GM12878 (cell line): Measurements from ENCODE around the gene BTNL8. TPM values are rescaled to one million over a fixed set of nuclear protein-coding genes. Genes with fewer than 3 reads are reported as not detected.

Source experiments
- ATF7 ChIP-seq: fragments of 450-650 bp; IDR thresholded peaks from 2 replicates; pipeline ENCODE4 v1.6.1; 2016; ENCODE audit warnings: low read depth, mild to moderate bottlenecking
- CBFB ChIP-seq: IDR thresholded peaks from 2 replicates; pipeline ENCODE4 v1.6.1; 2016; ENCODE audit warnings: antibody characterized with exemption, low read depth
- CEBPB ChIP-seq, 2 experiments: fragments of 150-350 bp in 1 of 2; IDR thresholded peaks; 2 replicates each; pipeline ENCODE4 v1.6.1; 2012 to 2014; ENCODE audit warnings: low read depth in 2 of 2, low read length in 2 of 2, borderline replicate concordance in 1 of 2, inconsistent platforms in 1 of 2
- CHD1 ChIP-seq: IDR thresholded peaks from 2 replicates; pipeline ENCODE4 v1.6.1; 2012; ENCODE audit warnings: low read depth, low read length, improper control_type of control experiment
- FOXM1 ChIP-seq: IDR thresholded peaks from 2 replicates; pipeline ENCODE4 v1.6.1; 2012; ENCODE audit warnings: low read depth, mild to moderate bottlenecking, inconsistent platforms, low read length, moderate library complexity
- IKZF1 ChIP-seq: fragments of 450-650 bp; conservative IDR thresholded peaks from 2 replicates; pipeline ENCODE4 v1.6.1; 2017; ENCODE audit warnings: antibody characterized with exemption, mild to moderate bottlenecking
- KLF5 ChIP-seq: fragments of 450-650 bp; IDR thresholded peaks from 2 replicates; pipeline ENCODE4 v1.6.1; 2014; ENCODE audit warnings: mild to moderate bottlenecking; ENCODE audit not compliant: partially characterized antibody
- POLR2AphosphoS2 ChIP-seq: IDR thresholded peaks from 2 replicates; pipeline ENCODE4 v1.6.1; 2011; ENCODE audit warnings: low read depth, mild to moderate bottlenecking, low read length, improper control_type of control experiment, moderate library complexity
- POU2F2 ChIP-seq: IDR thresholded peaks from 3 replicates; pipeline ENCODE4 v1.6.1; 2011; ENCODE audit warnings: low read depth, mild to moderate bottlenecking, low read length, borderline replicate concordance
- SIN3A ChIP-seq: IDR thresholded peaks from 2 replicates; pipeline ENCODE4 v1.6.1; 2012; ENCODE audit warnings: low read depth, low read length, improper control_type of control experiment
- SUZ12 ChIP-seq: fragments of 200-600 bp; sonication (generic); IDR thresholded peaks from one replicate; pipeline ENCODE4 v1.6.1; 2018; ENCODE audit warnings: antibody characterized with exemption, mild to moderate bottlenecking; ENCODE audit not compliant: unreplicated experiment
- TCF7 ChIP-seq: IDR thresholded peaks from 2 replicates; pipeline ENCODE4 v1.6.1; 2014; ENCODE audit warnings: antibody characterized with exemption, borderline replicate concordance
- ZNF274 ChIP-seq: IDR thresholded peaks from one replicate; pipeline ENCODE4 v1.8.0; 2011; ENCODE audit not compliant: insufficient read length, insufficient read depth
- polyA plus RNA-seq, 11 experiments: library from polyadenylated mRNA; depleted of rRNA in 4 of 11; unstranded in 6 of 11; stranded (reverse) in 5 of 11; fragments of >200 nt; fragmentation: Nextera tagmentation in 4 of 11; fragmentation: Illumina TruSeq in 1 of 11; extraction: Ambion mirVana in 4 of 11; extraction: Trizol in 1 of 11; gene quantifications; 1 replicate in 1 of 11; 2 replicates in 10 of 11; pipeline versions ENCODE4 v1.2.1 to v1.2.3, GENCODE V29; 2011 to 2016; ENCODE audit warnings: inconsistent platforms in 2 of 11, missing spikeins in 2 of 11, low read depth in 1 of 11
- total RNA-seq, 4 experiments: library from RNA; depleted of rRNA in 3 of 4; stranded (reverse); fragments of >200 nt in 3 of 4; fragmentation: Illumina TruSeq in 1 of 4; extraction: Trizol in 1 of 4; gene quantifications; 2 replicates each; pipeline versions ENCODE4 v1.2.1 to v1.2.3, GENCODE V29; 2013 to 2021
- TF ChIP-seq, protein P1 (sequence below): IDR thresholded peaks from 2 replicates; pipeline ENCODE4 v1.6.1; 2012; ENCODE audit warnings: mild to moderate bottlenecking, low read depth, low read length
- TF ChIP-seq, protein P2 (sequence below): IDR thresholded peaks from 2 replicates; pipeline ENCODE4 v1.6.1; 2012; ENCODE audit warnings: low read length, inconsistent platforms
- TF ChIP-seq, protein P3 (sequence below): fragments of 450-650 bp; formaldehyde crosslinking; IDR thresholded peaks from 2 replicates; pipeline ENCODE4 v1.5.0; 2022; ENCODE audit warnings: mild to moderate bottlenecking, missing genetic modification characterization
- TF ChIP-seq, protein P4 (sequence below): fragments of 450-650 bp; IDR thresholded peaks from 2 replicates; pipeline ENCODE4 v1.6.1; 2016; ENCODE audit warnings: mild to moderate bottlenecking
- TF ChIP-seq, protein P5 (sequence below): IDR thresholded peaks from 2 replicates; pipeline ENCODE4 v1.6.1; 2011; ENCODE audit warnings: borderline replicate concordance, low read depth, mild to moderate bottlenecking, moderate library complexity, mixed read lengths, low read length; ENCODE audit not compliant: insufficient read depth; ENCODE audit errors: extremely low read length

Gene BTNL8
- total and polyA plus RNA-seq, 10 of the 15 experiments (the other 5 are each of a cell fraction or from before 2014, with no cell fraction given), result 0.13 to 3.4 (median 0.26) TPM; not detected in 2

DNA sequence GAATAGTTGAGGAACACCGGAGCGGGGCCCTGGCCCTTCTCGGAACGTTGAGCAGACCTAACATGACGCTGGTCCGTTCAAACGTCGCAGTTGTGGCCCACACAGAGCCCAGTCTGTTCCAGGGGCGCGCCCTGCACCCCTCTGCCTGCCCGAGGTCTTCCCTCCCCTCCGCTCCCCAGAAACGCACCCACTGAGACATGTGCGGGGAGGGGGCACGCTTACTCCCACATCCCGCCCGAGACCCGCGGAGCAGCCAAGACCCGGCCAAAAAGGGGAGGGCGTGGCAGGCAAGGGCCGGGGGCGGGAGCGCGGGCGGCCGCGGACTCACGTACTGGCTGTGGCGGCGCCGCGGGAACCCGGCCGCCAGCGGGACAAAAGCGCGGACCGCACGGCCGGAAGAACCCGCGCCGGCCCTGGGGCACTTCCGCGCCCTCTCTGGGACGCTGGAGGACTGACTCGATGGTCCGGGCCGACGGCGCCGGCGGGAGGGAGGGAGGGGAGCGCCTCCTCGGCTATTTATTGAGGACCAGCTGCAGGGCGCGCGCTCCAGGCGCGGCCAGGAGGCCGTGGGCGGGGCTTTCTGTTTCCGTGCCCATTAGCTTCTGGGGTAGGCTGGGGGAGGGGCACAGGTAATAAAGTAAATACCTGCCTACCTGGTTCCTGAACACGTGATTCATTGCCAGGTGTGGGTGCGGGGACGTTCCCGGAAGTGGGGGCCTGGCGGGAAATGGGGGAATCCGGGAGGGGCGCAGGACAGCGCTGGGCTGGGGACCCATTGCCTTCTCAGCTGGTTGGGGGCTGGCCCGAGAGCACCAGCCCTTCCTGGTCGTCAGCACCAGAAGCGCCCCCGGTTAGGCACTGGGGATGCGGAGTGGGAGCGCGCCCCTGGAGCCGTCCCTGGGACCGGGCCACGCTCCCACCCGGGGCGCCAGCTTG, 37.8 kb upstream of the BTNL8 start, which contains the start of gene ZFP62 (continued):
- TF ChIP-seq, protein P1, sequence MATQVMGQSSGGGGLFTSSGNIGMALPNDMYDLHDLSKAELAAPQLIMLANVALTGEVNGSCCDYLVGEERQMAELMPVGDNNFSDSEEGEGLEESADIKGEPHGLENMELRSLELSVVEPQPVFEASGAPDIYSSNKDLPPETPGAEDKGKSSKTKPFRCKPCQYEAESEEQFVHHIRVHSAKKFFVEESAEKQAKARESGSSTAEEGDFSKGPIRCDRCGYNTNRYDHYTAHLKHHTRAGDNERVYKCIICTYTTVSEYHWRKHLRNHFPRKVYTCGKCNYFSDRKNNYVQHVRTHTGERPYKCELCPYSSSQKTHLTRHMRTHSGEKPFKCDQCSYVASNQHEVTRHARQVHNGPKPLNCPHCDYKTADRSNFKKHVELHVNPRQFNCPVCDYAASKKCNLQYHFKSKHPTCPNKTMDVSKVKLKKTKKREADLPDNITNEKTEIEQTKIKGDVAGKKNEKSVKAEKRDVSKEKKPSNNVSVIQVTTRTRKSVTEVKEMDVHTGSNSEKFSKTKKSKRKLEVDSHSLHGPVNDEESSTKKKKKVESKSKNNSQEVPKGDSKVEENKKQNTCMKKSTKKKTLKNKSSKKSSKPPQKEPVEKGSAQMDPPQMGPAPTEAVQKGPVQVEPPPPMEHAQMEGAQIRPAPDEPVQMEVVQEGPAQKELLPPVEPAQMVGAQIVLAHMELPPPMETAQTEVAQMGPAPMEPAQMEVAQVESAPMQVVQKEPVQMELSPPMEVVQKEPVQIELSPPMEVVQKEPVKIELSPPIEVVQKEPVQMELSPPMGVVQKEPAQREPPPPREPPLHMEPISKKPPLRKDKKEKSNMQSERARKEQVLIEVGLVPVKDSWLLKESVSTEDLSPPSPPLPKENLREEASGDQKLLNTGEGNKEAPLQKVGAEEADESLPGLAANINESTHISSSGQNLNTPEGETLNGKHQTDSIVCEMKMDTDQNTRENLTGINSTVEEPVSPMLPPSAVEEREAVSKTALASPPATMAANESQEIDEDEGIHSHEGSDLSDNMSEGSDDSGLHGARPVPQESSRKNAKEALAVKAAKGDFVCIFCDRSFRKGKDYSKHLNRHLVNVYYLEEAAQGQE, result no peak
- TF ChIP-seq, protein P2, sequence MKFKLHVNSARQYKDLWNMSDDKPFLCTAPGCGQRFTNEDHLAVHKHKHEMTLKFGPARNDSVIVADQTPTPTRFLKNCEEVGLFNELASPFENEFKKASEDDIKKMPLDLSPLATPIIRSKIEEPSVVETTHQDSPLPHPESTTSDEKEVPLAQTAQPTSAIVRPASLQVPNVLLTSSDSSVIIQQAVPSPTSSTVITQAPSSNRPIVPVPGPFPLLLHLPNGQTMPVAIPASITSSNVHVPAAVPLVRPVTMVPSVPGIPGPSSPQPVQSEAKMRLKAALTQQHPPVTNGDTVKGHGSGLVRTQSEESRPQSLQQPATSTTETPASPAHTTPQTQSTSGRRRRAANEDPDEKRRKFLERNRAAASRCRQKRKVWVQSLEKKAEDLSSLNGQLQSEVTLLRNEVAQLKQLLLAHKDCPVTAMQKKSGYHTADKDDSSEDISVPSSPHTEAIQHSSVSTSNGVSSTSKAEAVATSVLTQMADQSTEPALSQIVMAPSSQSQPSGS, result no peak
- TF ChIP-seq, protein P3, sequence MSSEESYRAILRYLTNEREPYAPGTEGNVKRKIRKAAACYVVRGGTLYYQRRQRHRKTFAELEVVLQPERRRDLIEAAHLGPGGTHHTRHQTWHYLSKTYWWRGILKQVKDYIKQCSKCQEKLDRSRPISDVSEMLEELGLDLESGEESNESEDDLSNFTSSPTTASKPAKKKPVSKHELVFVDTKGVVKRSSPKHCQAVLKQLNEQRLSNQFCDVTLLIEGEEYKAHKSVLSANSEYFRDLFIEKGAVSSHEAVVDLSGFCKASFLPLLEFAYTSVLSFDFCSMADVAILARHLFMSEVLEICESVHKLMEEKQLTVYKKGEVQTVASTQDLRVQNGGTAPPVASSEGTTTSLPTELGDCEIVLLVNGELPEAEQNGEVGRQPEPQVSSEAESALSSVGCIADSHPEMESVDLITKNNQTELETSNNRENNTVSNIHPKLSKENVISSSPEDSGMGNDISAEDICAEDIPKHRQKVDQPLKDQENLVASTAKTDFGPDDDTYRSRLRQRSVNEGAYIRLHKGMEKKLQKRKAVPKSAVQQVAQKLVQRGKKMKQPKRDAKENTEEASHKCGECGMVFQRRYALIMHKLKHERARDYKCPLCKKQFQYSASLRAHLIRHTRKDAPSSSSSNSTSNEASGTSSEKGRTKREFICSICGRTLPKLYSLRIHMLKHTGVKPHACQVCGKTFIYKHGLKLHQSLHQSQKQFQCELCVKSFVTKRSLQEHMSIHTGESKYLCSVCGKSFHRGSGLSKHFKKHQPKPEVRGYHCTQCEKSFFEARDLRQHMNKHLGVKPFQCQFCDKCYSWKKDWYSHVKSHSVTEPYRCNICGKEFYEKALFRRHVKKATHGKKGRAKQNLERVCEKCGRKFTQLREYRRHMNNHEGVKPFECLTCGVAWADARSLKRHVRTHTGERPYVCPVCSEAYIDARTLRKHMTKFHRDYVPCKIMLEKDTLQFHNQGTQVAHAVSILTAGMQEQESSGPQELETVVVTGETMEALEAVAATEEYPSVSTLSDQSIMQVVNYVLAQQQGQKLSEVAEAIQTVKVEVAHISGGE (CRISPR knock-in tag), result peak; percentile 78
- no peak for TF ChIP-seq ATF7
- TF ChIP-seq POLR2AphosphoS2, result no peak
- no peak for TF ChIP-seq ZNF274
- TF ChIP-seq, protein P4, sequence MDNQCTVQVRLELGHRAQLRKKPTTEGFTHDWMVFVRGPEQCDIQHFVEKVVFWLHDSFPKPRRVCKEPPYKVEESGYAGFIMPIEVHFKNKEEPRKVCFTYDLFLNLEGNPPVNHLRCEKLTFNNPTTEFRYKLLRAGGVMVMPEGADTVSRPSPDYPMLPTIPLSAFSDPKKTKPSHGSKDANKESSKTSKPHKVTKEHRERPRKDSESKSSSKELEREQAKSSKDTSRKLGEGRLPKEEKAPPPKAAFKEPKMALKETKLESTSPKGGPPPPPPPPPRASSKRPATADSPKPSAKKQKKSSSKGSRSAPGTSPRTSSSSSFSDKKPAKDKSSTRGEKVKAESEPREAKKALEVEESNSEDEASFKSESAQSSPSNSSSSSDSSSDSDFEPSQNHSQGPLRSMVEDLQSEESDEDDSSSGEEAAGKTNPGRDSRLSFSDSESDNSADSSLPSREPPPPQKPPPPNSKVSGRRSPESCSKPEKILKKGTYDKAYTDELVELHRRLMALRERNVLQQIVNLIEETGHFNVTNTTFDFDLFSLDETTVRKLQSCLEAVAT, result 0 out of 2 replicates have a peak, but pooled peaks have one; percentile 3
- no peak for TF ChIP-seq KLF5
- TF ChIP-seq, protein P5, sequence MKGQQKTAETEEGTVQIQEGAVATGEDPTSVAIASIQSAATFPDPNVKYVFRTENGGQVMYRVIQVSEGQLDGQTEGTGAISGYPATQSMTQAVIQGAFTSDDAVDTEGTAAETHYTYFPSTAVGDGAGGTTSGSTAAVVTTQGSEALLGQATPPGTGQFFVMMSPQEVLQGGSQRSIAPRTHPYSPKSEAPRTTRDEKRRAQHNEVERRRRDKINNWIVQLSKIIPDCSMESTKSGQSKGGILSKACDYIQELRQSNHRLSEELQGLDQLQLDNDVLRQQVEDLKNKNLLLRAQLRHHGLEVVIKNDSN, result peak; percentile 40
- TF ChIP-seq TCF7, result no peak
- no peak for TF ChIP-seq SUZ12
- no peak for TF ChIP-seq FOXM1
- TF ChIP-seq SIN3A, result peak; percentile 52; the same call in 1 of the 2 replicates
- no peak for TF ChIP-seq CBFB
- no peak for TF ChIP-seq CEBPB (IDR thresholded peaks at IDR 0.05; ENCODE audit: borderline replicate concordance in 1 of 2, low read depth in 2 of 2, low read length in 2 of 2)
- TF ChIP-seq IKZF1, result peak; percentile 86
- TF ChIP-seq CHD1, result no peak; the same call in 1 of the 2 replicates
- TF ChIP-seq POU2F2, result no peak
